H1 (cell line): ENCODE results near the gene SLC44A5. TPM values are rescaled to one million over a fixed set of nuclear protein-coding genes. Genes with fewer than 3 reads are reported as not detected.

ENCODE experiments used
- CTCF ChIA-PET: fragments of 300-600 bp; sonication (Branson Sonifier 250); formaldehyde crosslinking; loops from one replicate; lab custom pipeline; 2021; ENCODE audit not compliant: partially characterized antibody; lab: Charles Lee
- POLR2A ChIA-PET: fragments of 300-600 bp; sonication (Branson Sonifier 250); formaldehyde crosslinking; loops from one replicate; lab custom pipeline; 2021; ENCODE audit warnings: inconsistent platforms; ENCODE audit not compliant: partially characterized antibody; lab: Charles Lee
- DNase-seq, 2 experiments: peaks; one replicate each; pipeline versions ENCODE4 v3.0.0 to v3.0.0-alpha.2; 2010 to 2022; ENCODE audit warnings: low spot score in 2 of 2, low read depth in 1 of 2, mixed read lengths in 1 of 2
- FAIRE-seq: peaks from 2 replicates; lab custom pipeline; 2011; peaks lifted over from hg19 to GRCh38; lab: Jason Lieb, UNC
- H2AFZ ChIP-seq: 2 replicates; pipeline ENCODE4 v1.8.1; 2012; ENCODE audit warnings: low read length, inconsistent platforms
- H2AK5ac ChIP-seq: 2 replicates; pipeline ENCODE4 v1.6.1; 2013; ENCODE audit warnings: low read depth, low read length
- H2BK120ac ChIP-seq: replicated peaks from 2 replicates; pipeline ENCODE3; 2013; ENCODE audit warnings: low read depth, low read length, inconsistent platforms
- H2BK12ac ChIP-seq: 2 replicates; pipeline ENCODE4 v1.6.1; 2013; ENCODE audit warnings: low read depth, low read length
- H2BK15ac ChIP-seq: 2 replicates; pipeline ENCODE4 v1.6.1; 2013; ENCODE audit warnings: low read length
- H2BK20ac ChIP-seq: 2 replicates; pipeline ENCODE4 v1.6.1; 2013; ENCODE audit warnings: low read length
- H2BK5ac ChIP-seq: 2 replicates; pipeline ENCODE4 v1.6.1; 2013; ENCODE audit warnings: low read depth, low read length
- H3K14ac ChIP-seq: 2 replicates; pipeline ENCODE4 v1.6.1; 2013; ENCODE audit warnings: inconsistent platforms; ENCODE audit not compliant: insufficient read length
- H3K18ac ChIP-seq: 2 replicates; pipeline ENCODE4 v1.6.1; 2013; ENCODE audit warnings: low read length; ENCODE audit errors: extremely low read depth
- H3K23ac ChIP-seq: 2 replicates; pipeline ENCODE4 v1.6.1; 2013; ENCODE audit warnings: inconsistent platforms; ENCODE audit not compliant: insufficient read length
- H3K23me2 ChIP-seq: 2 replicates; pipeline ENCODE4 v1.6.1; 2013; ENCODE audit warnings: low read depth, low read length
- H3K27ac ChIP-seq: 2 replicates; pipeline ENCODE4 v1.6.1; 2011; ENCODE audit warnings: low read depth, low read length, inconsistent platforms
- H3K27me3 ChIP-seq, 4 experiments: replicated peaks in 1 of 4; 1 replicate in 1 of 4; 2 replicates in 3 of 4; pipeline versions ENCODE4 v1.6.1 to v1.8.1; 2011 to 2013; ENCODE audit warnings: low read length in 3 of 4, mild to moderate bottlenecking in 3 of 4, inconsistent platforms in 2 of 4, mixed read lengths in 2 of 4, moderate library complexity in 1 of 4; ENCODE audit not compliant: control insufficient read depth in 3 of 4, insufficient read depth in 3 of 4; ENCODE audit errors: extremely low read depth in 1 of 4
- H3K36me3 ChIP-seq, 4 experiments: 2 replicates each; pipeline versions ENCODE4 v1.6.1 to v1.8.1; 2011 to 2013; ENCODE audit warnings: mild to moderate bottlenecking in 4 of 4, low read length in 3 of 4, moderate library complexity in 2 of 4, control low read depth in 1 of 4, inconsistent platforms in 1 of 4; ENCODE audit not compliant: insufficient read depth in 4 of 4, control insufficient read depth in 2 of 4
- H3K4ac ChIP-seq: replicated peaks from 2 replicates; pipeline ENCODE3; 2013; ENCODE audit warnings: low read length, low read depth, mixed read lengths, inconsistent platforms; ENCODE audit not compliant: insufficient read length
- H3K4me1 ChIP-seq, 4 experiments: replicated peaks in 1 of 4; 1 replicate in 1 of 4; 2 replicates in 3 of 4; pipeline versions ENCODE4 v1.6.1 to v1.8.1; 2011 to 2013; ENCODE audit warnings: low read length in 3 of 4, inconsistent platforms in 2 of 4, mixed read lengths in 1 of 4; ENCODE audit not compliant: insufficient read depth in 4 of 4, control insufficient read depth in 3 of 4
- H3K4me2 ChIP-seq, 2 experiments: 2 replicates each; pipeline versions ENCODE4 v1.6.1 to v1.8.1; 2011 to 2013; ENCODE audit warnings: low read depth in 2 of 2, low read length in 2 of 2, control low read depth in 1 of 2, inconsistent platforms in 1 of 2, mild to moderate bottlenecking in 1 of 2; ENCODE audit not compliant: insufficient read depth in 1 of 2
- H3K4me3 ChIP-seq, 4 experiments: fragments of 200-600, 300-600 bp in 1 of 4; sonication (generic), shearing (Covaris generic), sonication (Bioruptor Twin) in 1 of 4; 2 replicates each; pipeline versions ENCODE4 v1.5.1 to v1.8.1; 2011 to 2016; ENCODE audit warnings: low read length in 4 of 4, low read depth in 3 of 4, control low read depth in 2 of 4, inconsistent platforms in 2 of 4, mild to moderate bottlenecking in 2 of 4, mixed read lengths in 1 of 4, moderate library complexity in 1 of 4; ENCODE audit not compliant: insufficient read depth in 2 of 4; ENCODE audit errors: extremely low read depth in 1 of 4
- H3K56ac ChIP-seq: replicated peaks from 2 replicates; pipeline ENCODE3; 2013; ENCODE audit warnings: low read depth, mild to moderate bottlenecking, mixed read lengths, low read length, inconsistent platforms; ENCODE audit not compliant: insufficient read length
- H3K79me1 ChIP-seq: 2 replicates; pipeline ENCODE4 v1.6.1; 2013; ENCODE audit warnings: low read depth, low read length, control low read depth
- H3K79me2 ChIP-seq, 2 experiments: 2 replicates each; pipeline versions ENCODE4 v1.6.1 to v1.8.1; 2012 to 2013; ENCODE audit warnings: low read length in 2 of 2, mild to moderate bottlenecking in 2 of 2, inconsistent platforms in 1 of 2; ENCODE audit not compliant: insufficient read depth in 2 of 2, control insufficient read depth in 1 of 2
- H3K9ac ChIP-seq, 4 experiments: replicated peaks in 1 of 4; 1 replicate in 1 of 4; 2 replicates in 3 of 4; pipeline versions ENCODE4 v1.6.1 to v1.8.1; 2011 to 2013; ENCODE audit warnings: low read depth in 3 of 4, low read length in 3 of 4, control low read depth in 2 of 4, mild to moderate bottlenecking in 2 of 4, moderate library complexity in 2 of 4, inconsistent platforms in 1 of 4; ENCODE audit errors: extremely low read depth in 1 of 4
- H3K9me3 ChIP-seq, 2 experiments: 2 replicates each; pipeline versions ENCODE4 v1.6.1 to v1.8.1; 2012 to 2013; ENCODE audit warnings: mild to moderate bottlenecking in 2 of 2, moderate library complexity in 2 of 2, control low read depth in 1 of 2, inconsistent platforms in 1 of 2, low read depth in 1 of 2, low read length in 1 of 2, mixed read lengths in 1 of 2; ENCODE audit not compliant: insufficient read depth in 2 of 2
- H4K20me1 ChIP-seq, 2 experiments: replicated peaks in 1 of 2; 2 replicates each; pipeline versions ENCODE3 to v1.8.1; 2011 to 2013; ENCODE audit warnings: inconsistent platforms in 2 of 2, low read length in 2 of 2, mild to moderate bottlenecking in 1 of 2; ENCODE audit not compliant: insufficient read depth in 2 of 2, control insufficient read depth in 1 of 2
- H4K5ac ChIP-seq: 2 replicates; pipeline ENCODE4 v1.6.1; 2013; ENCODE audit warnings: low read length, low read depth, mixed read lengths, inconsistent platforms; ENCODE audit not compliant: insufficient read length
- H4K8ac ChIP-seq: 2 replicates; pipeline ENCODE4 v1.8.0; 2013; ENCODE audit warnings: mild to moderate bottlenecking, moderate library complexity, low read length, inconsistent platforms; ENCODE audit not compliant: insufficient read depth; ENCODE audit errors: extremely low read depth
- H4K91ac ChIP-seq: replicated peaks from 2 replicates; pipeline ENCODE3; 2013; ENCODE audit warnings: low read length, mixed read lengths, inconsistent platforms; ENCODE audit not compliant: insufficient read length
- CBX8 ChIP-seq: fragments of 300-800, 300-1000 bp; sonication (generic); IDR thresholded peaks from 2 replicates; pipeline ENCODE4 v1.7.1; 2016; ENCODE audit warnings: low read depth, low read length, borderline replicate concordance
- EGR1 ChIP-seq: IDR thresholded peaks from 2 replicates; pipeline ENCODE4 v1.6.1; 2011; ENCODE audit warnings: low read depth, low read length, borderline replicate concordance
- EP300 ChIP-seq, 2 experiments: IDR thresholded peaks; 1 replicate in 1 of 2; 2 replicates in 1 of 2; pipeline ENCODE4 v1.6.1; 2011 to 2012; ENCODE audit warnings: low read depth in 2 of 2, low read length in 2 of 2, mild to moderate bottlenecking in 2 of 2, borderline replicate concordance in 1 of 2, inconsistent platforms in 1 of 2, moderate library complexity in 1 of 2
- HDAC6 ChIP-seq: IDR thresholded peaks from one replicate; pipeline ENCODE4 v1.7.1; 2012; ENCODE audit warnings: low read depth, mild to moderate bottlenecking, inconsistent platforms, low read length, moderate library complexity
- POLR2A ChIP-seq, 2 experiments: IDR thresholded peaks; 1 replicate in 1 of 2; 2 replicates in 1 of 2; pipeline ENCODE4 v1.6.1; 2011; ENCODE audit warnings: low read depth in 2 of 2, low read length in 2 of 2, mild to moderate bottlenecking in 2 of 2; ENCODE audit errors: control extremely low read depth in 1 of 2
- RXRA ChIP-seq: IDR thresholded peaks from 2 replicates; pipeline ENCODE4 v1.6.1; 2011; ENCODE audit warnings: low read depth, mild to moderate bottlenecking, low read length, moderate library complexity; ENCODE audit not compliant: insufficient read depth
- SIN3A ChIP-seq, 2 experiments: IDR thresholded peaks in 1 of 2; conservative IDR thresholded peaks in 1 of 2; 2 replicates each; pipeline ENCODE4 v1.6.1; 2011 to 2012; ENCODE audit warnings: low read length in 2 of 2, improper control_type of control experiment in 1 of 2, low read depth in 1 of 2, mild to moderate bottlenecking in 1 of 2
- SRF ChIP-seq: IDR thresholded peaks from 2 replicates; pipeline ENCODE4 v1.6.1; 2011; ENCODE audit warnings: mild to moderate bottlenecking, low read depth, low read length, moderate library complexity
- TAF7 ChIP-seq: optimal IDR thresholded peaks from 2 replicates; pipeline ENCODE3; 2011; ENCODE audit warnings: low read depth, mild to moderate bottlenecking, inconsistent platforms, low read length, moderate library complexity, borderline replicate concordance
- WGBS, 2 experiments: shearing (Covaris generic) in 1 of 2; methylation state at CpG; one replicate each; pipeline versions ENCODE4 v1.1.6 to v1.1.7; 2013 to 2015; ENCODE audit warnings: low lambda C conversion rate in 2 of 2, mixed read lengths in 2 of 2, inconsistent platforms in 1 of 2, low coverage in 1 of 2, missing lambda C conversion rate in 1 of 2; ENCODE audit not compliant: insufficient replicate concordance in 2 of 2, insufficient coverage in 1 of 2, insufficient read length in 1 of 2; ENCODE audit errors: extremely low coverage in 1 of 2, missing lambda C conversion rate in 1 of 2; 5-methylcytosine and 5-hydroxymethylcytosine counted together
- polyA plus RNA-seq, 7 experiments: library from polyadenylated mRNA; depleted of rRNA in 3 of 7; stranded (reverse) in 5 of 7; unstranded in 2 of 7; fragments of >200 nt in 5 of 7; fragments of 200-250 nt in 2 of 7; gene quantifications; 1 replicate in 5 of 7; 2 replicates in 1 of 7; 4 replicates in 1 of 7; pipeline versions ENCODE4 v1.2.1 to v1.2.3, GENCODE V29; 2011 to 2013; ENCODE audit warnings: missing spikeins in 2 of 7, mixed read lengths in 2 of 7
- total RNA-seq: library from RNA; stranded (reverse); fragmentation: NEBNext Ultra II Directional; extraction: Animal tissue kit (Norgen Biotek cat#: 25700); gene quantifications from 2 replicates; pipeline ENCODE4 v1.2.1, GENCODE V29; 2021

Gene SLC44A5
- total and polyA plus RNA-seq, 2 of the 8 experiments (the other 6 are each of a cell fraction or from before 2014, with no cell fraction given): 1.8 to 3.3 TPM

GRCh38 chr1:75502776-75503175 is 108.1 kb downstream of the SLC44A5 start:
- Histone ChIP-seq H2AFZ (no peak overlapping the region), H3K79me2 (no peaks in the 10 kb centered on the region), H2AK5ac (no peak overlapping the region), H2BK120ac (no peak overlapping the region), H2BK12ac (no peak overlapping the region), H3K4me2 (no peak overlapping the region), H3K36me3 (no peaks in the 10 kb centered on the region), H4K20me1 (no peaks in the 10 kb centered on the region), H3K9ac (no peak overlapping the region), H3K56ac (no peak overlapping the region), H3K27ac (no peak overlapping the region), H2BK5ac (no peak overlapping the region), H4K8ac (no peak overlapping the region), H3K79me1 (no peaks in the 10 kb centered on the region), H3K4me1 (no peaks in the 10 kb centered on the region), H2BK15ac (no peak overlapping the region), H3K14ac (no peak overlapping the region), H2BK20ac (no peak overlapping the region), H3K4ac (no peak overlapping the region), H4K91ac (no peak overlapping the region), H3K27me3 (no peaks in the 10 kb centered on the region), H4K5ac (no peak overlapping the region), H3K23ac (no peak overlapping the region), H3K23me2 (no peaks in the 10 kb centered on the region), H3K9me3 (no peaks in the 10 kb centered on the region; a peak in 1 of 4 replicates), H3K4me3 (no peak overlapping the region), H3K18ac (no peak overlapping the region)
- DNase-seq (no peak), FAIRE-seq (no peak)
- CTCF ChIA-PET: no interaction called here
- POLR2A ChIA-PET: no interaction called here
- 93% methylated on average over 5 of the region's 5 CpGs; no CpG with 5 or more reads in 1 of the 2 experiments for WGBS, 2 experiments
- TF ChIP-seq RXRA (no peak), EGR1 (no peak), SIN3A (conservative IDR thresholded peaks at IDR 0.05 in 1 of 2, IDR thresholded peaks at IDR 0.05 in 1 of 2; ENCODE audit: low read depth in 1 of 2, low read length in 2 of 2) (no peak), SRF (no peak), POLR2A (IDR thresholded peaks at IDR 0.05; ENCODE audit: control extremely low read depth in 1 of 2, low read depth in 2 of 2, low read length in 2 of 2) (no peak), TAF7 (no peak), CBX8 (no peak), HDAC6 (no peak), EP300 (IDR thresholded peaks at IDR 0.05; ENCODE audit: borderline replicate concordance in 1 of 2, low read depth in 2 of 2, low read length in 2 of 2) (no peak)
